Erythroblast (primary cell): ENCODE measurements around the gene FARP1.
A peak's percentile ranks its signal among the peaks of the same experiment; 100 is the strongest.

ENCODE experiments used
- DNase-seq, 2 experiments: peaks; one replicate each; lab custom pipeline; 2025; lab: John Stamatoyannopoulos, UW
- GATA1 ChIP-seq: IDR thresholded peaks from 2 replicates; pipeline ENCODE4 v1.6.1; 2011; ENCODE audit warnings: low read depth, mild to moderate bottlenecking, control low read depth, low read length, moderate library complexity
- POLR2A ChIP-seq: IDR thresholded peaks from 2 replicates; pipeline ENCODE4 v1.6.1; 2011; ENCODE audit warnings: mild to moderate bottlenecking, low read length

FARP1 gene

DNA sequence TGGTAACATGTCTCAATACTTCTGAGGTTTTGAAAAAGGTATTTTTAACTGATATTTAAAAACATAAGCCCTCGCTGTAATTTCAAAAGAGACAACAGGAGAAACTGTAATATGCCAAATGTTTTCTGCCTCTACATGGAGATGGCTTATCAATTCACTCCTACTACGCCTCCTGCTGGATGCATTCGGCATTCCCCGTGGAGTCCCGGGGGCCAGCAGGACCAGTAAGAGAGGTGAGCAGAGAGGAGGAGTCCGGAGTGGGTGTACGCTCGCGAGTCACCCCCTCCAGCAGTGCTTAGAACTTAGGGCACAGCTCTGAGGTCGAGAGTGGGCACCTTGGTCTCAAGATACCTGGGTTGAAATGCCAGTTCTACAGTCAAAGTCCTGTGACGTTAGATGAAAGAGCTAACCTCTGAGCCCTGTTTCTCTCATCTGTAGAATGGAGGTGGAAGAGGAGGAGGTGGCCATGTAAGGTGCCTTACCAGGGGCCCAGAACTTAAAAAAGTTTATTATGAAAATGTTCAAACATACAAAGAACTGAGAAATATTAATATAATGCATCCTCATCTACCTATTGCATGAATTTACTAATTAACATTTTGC lies 323.8 kb downstream of the FARP1 start:
- no peak for TF ChIP-seq GATA1
- TF ChIP-seq POLR2A: no peak
- DNase-seq: peak; percentile 62 to 80

DNA sequence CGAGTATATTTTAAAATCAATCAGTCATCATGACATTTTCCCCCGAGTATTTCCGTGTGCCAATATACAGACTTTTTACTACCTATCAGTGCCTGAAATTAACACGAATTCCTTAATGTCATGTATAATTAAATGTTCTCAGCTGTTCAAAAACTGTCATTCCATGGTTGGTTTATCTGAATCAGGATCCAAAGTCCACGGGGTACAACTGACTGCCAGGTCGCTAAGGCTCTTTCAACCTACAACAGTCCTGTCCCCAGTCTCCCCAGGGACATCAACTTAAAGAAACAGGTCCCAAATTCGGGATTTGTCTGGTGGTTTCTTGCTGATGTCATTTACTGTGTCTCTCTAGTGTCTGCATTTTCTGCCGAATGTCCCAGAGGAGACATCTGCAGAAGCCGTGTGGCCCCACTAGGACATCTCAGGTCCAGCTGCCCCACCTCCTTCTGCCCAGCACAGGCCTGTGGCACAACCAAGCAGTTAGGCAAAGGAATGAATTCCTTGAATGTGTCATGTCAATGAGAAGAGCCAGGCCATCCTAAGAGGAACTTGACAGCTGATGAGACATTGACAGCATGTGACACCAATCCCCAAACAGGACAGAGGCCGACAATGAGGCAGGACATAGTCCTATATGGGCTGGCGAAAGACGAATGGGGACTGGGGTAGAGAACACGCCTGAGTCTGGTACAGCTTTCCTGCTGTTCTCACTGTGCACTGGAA lies 324.5 kb downstream of the FARP1 start:
- TF ChIP-seq POLR2A (no peak), GATA1 (no peak)
- DNase-seq: no peak

DNA sequence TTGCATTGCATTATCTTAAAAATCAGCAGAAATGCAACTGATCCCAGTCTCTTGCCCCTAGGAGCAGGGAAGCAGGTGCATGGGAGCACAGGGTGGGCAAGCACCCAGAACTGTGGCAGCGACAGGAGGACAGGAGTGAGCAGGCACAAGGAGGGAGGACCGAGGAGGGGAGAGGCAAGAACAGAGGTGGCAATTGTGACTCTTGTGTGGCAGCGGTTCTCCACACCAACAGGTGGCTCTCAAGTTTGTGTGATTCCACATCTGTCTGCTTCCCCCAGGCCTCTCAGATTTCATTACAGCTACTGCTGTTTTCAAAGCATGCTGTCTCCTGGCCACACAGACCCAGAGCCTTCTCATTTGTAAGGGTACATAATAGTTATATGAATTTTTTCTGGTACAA lies 325.5 kb downstream of the FARP1 start:
- TF ChIP-seq POLR2A (no peak), GATA1 (no peak)
- no peak for DNase-seq

DNA sequence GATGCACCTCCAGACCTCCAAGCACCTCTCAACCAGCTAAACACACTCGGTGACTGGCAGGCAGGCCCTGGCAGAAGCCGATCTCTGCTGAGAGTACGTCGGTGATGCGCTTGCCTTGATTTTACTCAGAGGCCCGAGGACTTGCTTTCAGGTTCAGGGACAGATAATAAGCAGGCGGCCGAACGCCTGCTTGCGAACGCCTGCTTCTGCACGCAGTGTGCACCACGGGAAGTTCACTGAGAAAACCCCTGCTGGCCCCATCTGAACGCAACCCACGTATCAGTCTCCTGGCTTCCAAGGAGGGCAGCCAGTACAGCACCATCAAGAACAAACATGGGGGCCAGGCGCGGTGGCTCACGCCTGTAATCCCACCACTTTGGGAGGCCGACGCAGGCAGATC lies 326.0 kb downstream of the FARP1 start:
- TF ChIP-seq POLR2A (no peak), GATA1 (no peak)
- DNase-seq: no peak

DNA sequence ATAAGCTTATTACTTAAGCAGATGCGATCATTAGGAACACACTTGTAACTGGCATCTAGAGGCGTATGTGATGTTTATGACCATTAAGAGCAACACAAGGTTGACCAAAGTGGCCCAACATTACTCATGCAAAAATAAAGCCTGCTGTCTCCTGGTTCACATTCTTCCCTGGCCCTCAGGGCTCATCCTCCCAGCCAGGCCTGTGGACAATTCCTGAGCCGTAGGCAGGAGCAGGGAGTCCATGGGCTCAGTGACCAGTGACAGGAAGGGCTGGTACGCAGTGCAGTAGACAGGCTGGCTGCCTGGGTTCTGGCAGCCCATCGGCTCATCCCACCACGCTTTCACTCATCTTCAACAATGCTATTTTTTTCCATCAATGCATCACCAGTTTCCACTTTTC lies 328.0 kb downstream of the FARP1 start:
- TF ChIP-seq GATA1: no peak
- DNase-seq: no peak

DNA sequence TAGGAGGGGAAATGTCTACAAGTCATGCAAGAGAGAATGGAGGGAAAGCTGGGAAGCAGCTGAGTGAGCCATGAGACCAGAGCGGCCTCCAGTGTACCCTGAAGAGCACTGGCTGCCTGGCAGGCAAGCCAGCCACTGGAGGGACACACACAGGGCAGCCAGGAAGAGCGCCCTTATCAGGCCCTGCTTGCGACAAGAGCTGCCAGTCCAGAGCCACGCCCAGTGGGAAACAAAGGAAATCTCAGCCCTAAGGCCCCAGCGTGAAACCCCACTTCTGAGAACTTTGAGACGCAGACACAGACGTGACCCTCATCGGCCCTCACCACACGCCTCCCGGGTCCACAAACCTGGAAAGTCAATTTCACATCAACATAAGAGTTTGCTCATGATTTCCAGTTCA lies 329.0 kb downstream of the FARP1 start:
- TF ChIP-seq POLR2A: no peak
- TF ChIP-seq GATA1: no peak
- no peak for DNase-seq

DNA sequence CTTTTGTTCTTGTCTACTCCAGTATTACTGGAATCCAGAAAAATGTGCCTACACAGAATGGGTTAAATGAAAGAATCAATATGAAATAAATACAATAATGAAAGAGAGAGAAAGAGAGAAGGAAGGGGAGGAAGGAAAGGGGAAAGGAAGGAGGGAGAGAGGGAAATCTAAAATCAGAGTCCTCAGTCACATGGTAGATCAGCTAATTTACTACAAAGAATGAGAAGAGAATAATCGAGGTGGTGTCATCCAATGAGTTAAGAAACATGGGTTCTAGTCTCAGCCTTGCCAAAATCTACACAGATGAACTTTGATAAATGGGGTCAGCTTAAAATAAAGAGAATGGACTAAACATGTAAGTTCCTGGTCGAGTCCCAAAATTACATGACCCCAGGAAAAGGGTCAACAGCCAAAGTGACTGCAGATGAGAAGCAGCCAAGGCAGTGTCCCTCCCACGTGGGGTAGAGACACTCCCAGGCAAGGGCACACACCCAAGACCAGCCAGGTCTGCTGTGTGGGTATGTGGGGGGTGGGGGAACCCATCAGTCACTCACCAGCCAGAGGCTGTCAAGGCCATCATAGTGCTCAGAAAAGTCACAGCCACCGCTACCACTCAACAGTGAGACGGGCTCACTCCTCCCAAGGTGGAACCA lies 330.4 kb downstream of the FARP1 start:
- no peak for DNase-seq
- no peak for TF ChIP-seq GATA1
- no peak for TF ChIP-seq POLR2A

DNA sequence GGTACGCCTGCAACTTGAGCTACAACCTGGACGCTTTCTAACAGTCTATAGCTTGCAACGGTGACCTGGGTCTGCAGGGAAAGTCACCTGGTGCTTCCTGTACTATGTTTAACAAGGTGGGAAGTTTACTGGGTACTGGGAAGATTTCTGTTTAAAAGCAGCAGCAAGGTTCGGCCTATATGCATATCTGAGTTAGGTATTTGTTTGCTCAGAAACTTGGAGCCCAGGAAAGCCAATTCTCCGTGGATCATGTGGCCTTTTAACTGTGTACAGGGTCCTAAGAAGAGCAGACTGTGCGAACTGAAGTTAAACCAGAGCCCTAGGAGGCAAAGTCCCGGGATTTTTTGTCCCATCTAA lies 330.9 kb downstream of the FARP1 start:
- no peak for DNase-seq
- TF ChIP-seq POLR2A: no peak
- no peak for TF ChIP-seq GATA1

DNA sequence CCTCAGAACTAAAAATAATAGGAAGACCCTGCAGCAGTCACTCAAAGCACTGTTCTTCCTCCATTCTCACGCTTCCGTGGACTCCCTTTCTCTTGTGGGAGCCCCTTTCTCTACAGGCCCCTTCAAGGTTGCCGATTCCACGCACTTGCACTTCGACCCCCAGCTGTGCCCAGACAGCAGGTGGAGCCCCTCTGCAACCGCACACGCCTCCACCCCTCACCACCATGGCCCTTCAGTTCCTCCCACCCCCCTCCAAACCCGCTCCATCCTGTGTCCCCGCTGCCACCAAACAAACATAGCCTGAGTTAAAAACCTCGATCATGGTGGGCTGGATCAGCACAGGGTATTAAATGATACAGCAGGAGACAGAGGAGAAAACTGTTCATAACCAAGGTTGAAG lies 331.4 kb downstream of the FARP1 start:
- TF ChIP-seq POLR2A (no peak), GATA1 (no peak)
- DNase-seq: no peak

DNA sequence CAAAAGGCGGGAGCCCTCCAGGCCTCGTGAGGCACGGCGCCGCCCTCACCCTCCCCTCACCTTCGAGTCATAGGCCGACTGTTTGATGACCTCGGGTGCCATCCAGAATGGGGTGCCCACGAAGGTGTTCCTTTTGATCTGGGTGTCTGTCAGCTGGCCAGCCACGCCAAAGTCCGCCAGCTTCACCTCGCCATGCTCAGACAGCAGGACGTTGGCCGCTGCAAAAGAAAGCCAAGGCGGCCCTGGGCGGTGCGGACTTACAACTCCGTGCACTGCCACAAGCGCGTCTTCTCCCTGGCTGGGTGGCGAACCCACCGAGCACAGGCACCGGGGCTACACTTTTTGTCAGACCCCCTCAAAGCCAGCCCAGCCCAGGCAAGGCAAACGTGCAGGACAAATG lies 331.9 kb downstream of the FARP1 start:
- DNase-seq: no peak
- TF ChIP-seq POLR2A: no peak
- TF ChIP-seq GATA1: no peak

DNA sequence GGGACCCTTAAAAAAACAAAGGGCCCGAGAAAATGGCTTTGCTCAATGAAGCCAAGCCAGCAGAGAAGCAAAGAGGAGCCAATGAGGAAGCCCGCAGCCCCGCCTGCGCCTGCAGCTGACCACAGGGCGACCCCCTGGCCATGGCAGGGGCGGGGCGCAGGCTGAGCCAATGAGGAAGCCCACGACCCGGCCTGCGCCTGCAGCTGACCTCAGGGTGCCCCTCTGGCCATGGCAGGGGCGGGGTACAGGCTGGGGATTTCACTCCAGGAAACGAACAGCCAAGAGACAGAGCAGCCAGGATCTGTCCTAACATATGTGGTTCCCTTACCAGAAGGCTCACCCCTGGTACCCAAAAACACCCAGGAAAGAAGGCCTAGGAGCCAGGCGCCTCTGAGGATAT lies 332.6 kb downstream of the FARP1 start:
- no peak for DNase-seq
- no peak for TF ChIP-seq POLR2A
- no peak for TF ChIP-seq GATA1

DNA sequence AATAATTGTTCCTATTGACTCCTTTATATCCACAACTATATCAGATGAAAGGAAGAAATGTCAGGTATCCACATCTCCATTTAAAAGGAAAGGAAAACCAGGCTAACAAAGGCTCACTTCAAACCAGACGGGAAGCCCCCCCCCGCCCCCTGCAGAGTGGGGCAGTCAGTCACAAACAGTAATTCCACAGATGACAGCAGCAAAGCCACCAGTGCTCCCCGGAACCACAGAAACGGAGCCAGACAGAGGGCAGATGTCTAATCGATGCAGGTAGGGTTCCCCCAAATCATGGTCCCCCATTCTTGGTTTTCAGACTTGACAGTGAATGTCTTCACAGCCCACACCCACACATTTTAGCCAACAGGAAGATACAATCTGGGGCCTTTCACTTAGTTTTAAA lies 333.2 kb downstream of the FARP1 start:
- no peak for DNase-seq
- TF ChIP-seq POLR2A (no peak), GATA1 (no peak)

DNA sequence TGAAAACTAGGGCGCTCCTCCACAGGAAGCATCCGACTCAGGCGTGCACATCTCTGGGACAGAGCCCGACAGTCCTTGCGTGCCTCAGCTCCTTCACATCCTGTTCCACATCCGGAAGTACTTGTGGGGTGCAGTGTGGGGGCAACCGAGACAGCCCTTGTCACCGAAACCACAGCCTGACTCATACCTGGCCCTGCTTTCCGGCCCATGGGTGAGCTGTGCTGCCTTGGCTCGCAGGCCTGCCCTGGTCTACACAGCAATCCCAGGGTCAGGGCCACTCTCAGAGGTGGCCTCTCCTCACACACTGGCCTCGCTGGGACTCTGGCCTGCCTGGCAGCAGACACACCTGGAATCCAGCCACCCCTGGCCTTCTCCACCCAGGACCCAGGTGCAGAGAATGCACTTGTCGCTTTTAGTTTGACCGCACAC lies 333.7 kb downstream of the FARP1 start:
- TF ChIP-seq GATA1 (no peak), POLR2A (no peak)
- peak; percentile 23 to 59 for DNase-seq
